Skin epidermis (tissue), 12 donors: ENCODE data around the gene RPL18.
A peak's percentile ranks its signal among the peaks of the same experiment; 100 is the strongest.

Source experiments
- H3K27ac ChIP-seq, 21 experiments: fragments of 200-600 bp; sonication (generic) in 11 of 21; one replicate each; pipeline ENCODE4 v1.5.0; 2020; ENCODE audit warnings: mild to moderate bottlenecking in 3 of 21, inconsistent platforms in 2 of 21, moderate library complexity in 2 of 21
- H3K4me3 ChIP-seq, 7 experiments: fragments of 200-600 bp; sonication (generic) in 2 of 7; one replicate each; pipeline ENCODE4 v1.5.0; 2020; ENCODE audit warnings: inconsistent platforms in 2 of 7, mild to moderate bottlenecking in 2 of 7, moderate library complexity in 1 of 7

RPL18 gene

GRCh38 chr19:48617146-48617937 is 1.6 kb downstream of the RPL18 start:
- Histone ChIP-seq H3K4me3 (peak overlapping the region; percentile 62 to 86 (median 71)), H3K27ac (peak overlapping the region in 16 of 21 experiments; percentile 24 to 96 (median 88))

DNA sequence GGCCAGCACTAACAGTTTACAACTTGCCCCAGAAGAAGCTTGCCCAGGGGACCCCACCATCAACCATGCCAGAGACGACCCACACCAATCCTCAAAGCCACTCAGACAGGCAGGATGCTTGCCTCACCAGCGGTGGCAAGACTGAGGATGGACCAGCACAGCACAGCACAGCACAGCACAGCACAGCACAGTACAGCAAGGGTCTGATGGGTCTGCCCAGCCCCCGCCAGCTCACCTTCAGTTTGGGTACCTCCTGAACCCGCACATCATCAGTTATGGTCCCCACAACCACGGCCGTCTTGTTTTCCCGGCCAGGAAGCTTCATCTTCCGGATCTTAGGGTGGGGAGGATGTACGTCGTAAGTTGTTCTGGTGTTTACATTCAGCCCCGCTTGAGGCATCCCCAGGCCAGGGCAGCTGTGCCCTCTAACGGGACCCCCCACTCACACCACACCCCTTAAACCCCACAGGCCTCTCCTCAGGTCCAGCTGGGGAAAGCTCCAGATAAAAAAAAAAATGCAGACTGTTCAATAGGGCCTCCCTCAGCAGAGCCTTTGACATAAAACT is 2.4 kb downstream of the RPL18 start:
- Histone ChIP-seq H3K27ac (peak overlapping the region in 10 of 21 experiments; percentile 8 to 96 (median 84)), H3K4me3 (peak overlapping the region in 3 of 7 experiments; percentile 71 to 86 (median 80))

- Histone ChIP-seq H3K27ac (peak overlapping the region in 10 of 21 experiments; percentile 0 to 96 (median 30)), H3K4me3 (peak overlapping the region in 1 of 7 experiments; percentile 2)
Observed at GRCh38 chr19:48616041-48616436, 2.9 kb downstream of the RPL18 start.

- peak overlapping the region in 11 of 21 experiments; percentile 0 to 96 (median 46) for H3K27ac ChIP-seq
- no peak overlapping the region for H3K4me3 ChIP-seq
Observed at GRCh38 chr19:48615231-48616040, 3.5 kb downstream of the RPL18 start.

- no peak within 1 kb of the TSS for H3K4me3 ChIP-seq
- peak within 1 kb of the TSS in 15 of 21 experiments; percentile 0 to 96 (median 48) for H3K27ac ChIP-seq
Observed at GRCh38 chr19:48614436-48615230, 4.3 kb downstream of the RPL18 start, which contains the start of gene FAM83E. Gene FAM83E, minus strand, starts transcription at chr19:48615076. Its CDS starts 1,704 bp downstream, at chr19:48613372.

DNA sequence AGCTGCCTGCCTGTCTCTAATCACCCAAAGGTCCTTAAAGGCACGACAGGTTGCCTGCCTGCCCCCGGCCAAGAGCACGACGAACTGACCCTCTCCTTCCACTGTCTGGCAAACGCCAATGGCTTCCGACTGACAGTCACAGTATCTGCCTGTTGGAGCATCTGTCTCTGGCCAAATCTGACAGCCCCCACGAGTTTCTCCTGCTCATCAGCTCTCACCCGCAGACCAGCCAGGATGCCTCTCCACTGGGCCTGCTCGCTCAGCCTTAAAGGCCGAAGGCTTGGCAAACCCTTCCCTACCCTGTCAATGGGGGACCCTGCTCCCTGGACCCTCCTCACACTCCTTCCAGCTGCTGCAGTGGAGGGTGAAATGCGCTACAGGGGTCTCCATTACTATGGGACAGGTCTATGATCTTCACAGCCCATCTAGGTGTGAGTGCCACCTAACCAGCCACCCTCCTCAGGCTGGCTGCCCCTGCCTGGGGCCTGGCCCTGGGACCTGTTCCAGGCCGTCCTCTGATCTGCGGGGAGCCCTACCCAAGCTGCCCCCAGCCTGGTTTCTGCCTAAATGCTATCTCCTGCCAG is 5.0 kb downstream of the RPL18 start:
- Histone ChIP-seq H3K27ac (peak overlapping the region in 12 of 21 experiments; percentile 27 to 76 (median 50)), H3K4me3 (no peak overlapping the region)

GRCh38 chr19:48613024-48613851 is 5.7 kb downstream of the RPL18 start:
- Histone ChIP-seq H3K27ac (peak overlapping the region in 1 of 21 experiments; percentile 12), H3K4me3 (no peak overlapping the region)

DNA sequence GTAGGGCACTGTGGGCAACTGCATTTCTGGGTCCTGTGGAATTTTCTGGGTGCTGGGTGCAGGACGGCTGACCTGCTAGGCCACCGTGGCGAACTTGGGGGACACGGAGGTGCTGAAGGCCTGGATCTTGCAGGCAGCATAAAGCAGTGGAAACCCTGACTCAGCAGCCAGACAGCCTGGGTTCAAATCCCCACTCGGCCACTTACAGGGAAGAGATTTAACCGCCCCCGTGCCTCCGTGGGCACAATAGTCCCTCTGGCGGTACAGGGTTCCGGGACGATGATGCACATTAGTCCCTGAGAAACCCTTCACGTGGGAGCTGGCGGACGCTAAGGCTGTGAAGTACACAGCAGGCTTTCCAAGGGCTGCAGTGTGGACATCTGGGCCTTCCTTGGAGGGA is 7.1 kb downstream of the RPL18 start:
- H3K27ac ChIP-seq = no peak overlapping the region
- no peak overlapping the region for H3K4me3 ChIP-seq

GRCh38 chr19:48609571-48610108 is 9.3 kb downstream of the RPL18 start:
- H3K27ac ChIP-seq = no peak overlapping the region

GRCh38 chr19:48608798-48609263 is 10.1 kb downstream of the RPL18 start:
- Histone ChIP-seq H3K4me3 (no peak overlapping the region), H3K27ac (no peak overlapping the region)

More at GRCh38 chr19:48609571-48610108, 9.3 kb downstream of the RPL18 start:
- no peak overlapping the region for H3K4me3 ChIP-seq

DNA sequence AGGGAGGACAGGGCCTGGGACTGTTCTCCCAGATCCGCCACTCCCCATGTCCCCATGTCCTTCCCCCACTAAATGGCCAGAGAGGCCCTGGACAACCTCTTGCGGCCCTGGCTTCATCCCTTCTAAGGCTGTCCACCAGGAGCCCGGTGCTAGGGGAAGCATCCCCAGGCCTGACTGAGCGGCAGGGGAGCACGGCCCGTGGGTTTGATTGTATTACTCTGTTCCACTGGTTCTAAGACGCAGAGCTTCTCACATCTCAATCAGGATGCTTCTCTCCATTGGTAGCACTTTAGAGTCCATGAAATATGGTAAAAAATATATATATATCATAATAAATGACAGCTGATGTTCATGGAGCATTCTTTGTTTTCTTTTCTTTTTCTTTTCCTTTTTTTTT is 11.6 kb downstream of the RPL18 start:
- Histone ChIP-seq H3K27ac (no peak overlapping the region), H3K4me3 (no peak overlapping the region)

- Histone ChIP-seq H3K27ac (no peak within 1 kb of the TSS), H3K4me3 (no peak within 1 kb of the TSS)
Observed at GRCh38 chr19:48606463-48607358, 12.3 kb downstream of the RPL18 start, which contains the start of gene SPACA4. Gene SPACA4, plus strand, starts transcription at chr19:48606742. Its CDS starts 237 bp downstream, at chr19:48606979.

DNA sequence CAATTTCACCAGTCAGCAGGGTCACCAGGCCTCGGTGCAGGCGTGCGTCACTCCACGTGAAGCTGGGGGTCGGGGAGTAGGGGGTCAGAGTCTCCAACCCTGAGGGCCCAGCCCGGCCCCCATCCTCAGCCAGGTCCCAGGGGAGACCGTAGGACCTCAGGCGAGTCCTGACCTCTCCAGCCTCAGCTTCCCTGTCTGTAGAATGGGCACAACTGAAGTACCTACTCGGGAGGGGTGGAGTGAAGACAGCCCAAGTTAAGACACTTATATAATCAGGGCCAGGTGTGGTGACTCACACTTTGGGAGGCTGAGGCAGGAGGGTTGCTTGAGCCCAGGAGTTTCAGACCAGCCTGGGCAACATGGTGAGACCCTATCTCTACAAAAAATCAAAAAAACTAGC is 15.1 kb downstream of the RPL18 start:
- no peak overlapping the region for H3K4me3 ChIP-seq
- H3K27ac ChIP-seq = no peak overlapping the region

DNA sequence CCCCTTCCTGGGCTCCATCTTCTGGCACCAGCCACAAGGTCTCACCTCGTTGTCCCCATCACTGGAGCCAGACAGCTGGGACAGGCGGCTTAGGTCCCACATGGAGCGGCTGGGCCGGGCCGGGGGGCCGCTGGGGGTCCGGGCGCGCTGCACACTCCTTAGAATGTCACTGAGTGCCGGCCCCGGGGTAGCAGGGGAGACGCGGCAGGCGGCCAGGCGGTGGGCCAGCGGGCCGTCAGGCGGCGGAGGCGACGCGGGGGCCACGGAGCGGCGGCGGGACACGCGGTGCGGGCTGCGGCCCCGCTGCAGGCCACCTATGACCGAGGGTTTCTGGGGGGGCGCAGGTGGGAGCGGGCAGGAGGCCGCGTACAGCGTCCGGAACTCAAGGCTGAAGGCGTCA is 15.5 kb downstream of the RPL18 start:
- Histone ChIP-seq H3K4me3 (no peak overlapping the region), H3K27ac (no peak overlapping the region)

- Histone ChIP-seq H3K27ac (no peak overlapping the region), H3K4me3 (no peak overlapping the region)
Observed at GRCh38 chr19:48603001-48603400, 16.0 kb downstream of the RPL18 start.

- no peak overlapping the region for H3K4me3 ChIP-seq
- no peak overlapping the region for H3K27ac ChIP-seq
Observed at GRCh38 chr19:48600679-48601417, 18.1 kb downstream of the RPL18 start.
